Measurements from ENCODE around the gene SMC1B. TPM values are rescaled to one million over a fixed set of nuclear protein-coding genes. Genes with fewer than 3 reads are reported as not detected.
"Not testable (repeated sequence)": the region's sequence is repeated elsewhere in the genome, so short reads cannot be mapped to it uniquely, and the experiment has no call there.

Gene SMC1B
- total and polyA plus RNA-seq, 9 of the 15 experiments (the other 6 are each of a cell fraction or from before 2014, with no cell fraction given) = 0.03 TPM; not detected in 8

GRCh38 chr22:45352757-45353156 is 60.6 kb downstream of the SMC1B start:
- H3K79me2 ChIP-seq (ENCODE audit: control insufficient read depth, insufficient read depth, low read length); H3K4me2 ChIP-seq (ENCODE audit: insufficient read depth, low read length); ATAC-seq; H3K36me3 ChIP-seq (ENCODE audit: control insufficient read depth, insufficient read depth, low read length); H3K9ac ChIP-seq (ENCODE audit: insufficient read depth in 1 of 2, low read depth in 2 of 2, low read length in 2 of 2); BruUV-seq (replicated peaks); H3K4me1 ChIP-seq (replicated peaks in 1 of 2; ENCODE audit: control insufficient read depth in 2 of 2, insufficient read depth in 2 of 2, low read length in 2 of 2); H4K20me1 ChIP-seq (replicated peaks; ENCODE audit: control insufficient read depth, insufficient read depth, low read length); H3K9me3 ChIP-seq (replicated peaks; ENCODE audit: control insufficient read depth, insufficient read depth, low read depth, low read length); intact Hi-C loops (cut with micrococcal nuclease); CTCF ChIA-PET (ENCODE audit: low intra/inter-chr PET ratio); H3K9me1 ChIP-seq (ENCODE audit: control insufficient read depth, insufficient read depth, low read length); H2AFZ ChIP-seq (ENCODE audit: low read depth, low read length); H3K27ac ChIP-seq (ENCODE audit: extremely low read depth, low read depth, low read length); in situ Hi-C loops (cut with MboI); H3K27me3 ChIP-seq (ENCODE audit: control insufficient read depth in 2 of 2, insufficient read depth in 2 of 2, low read length in 2 of 2); H3K4me3 ChIP-seq; FAIRE-seq; POLR2A ChIA-PET: not testable (repeated sequence)
- TF ChIP-seq ARID1B (IDR thresholded peaks at IDR 0.05) = peak; percentile 52
- peak; percentile 26; the same call in 1 of the 2 replicates for TF ChIP-seq CBFA2T2 (conservative IDR thresholded peaks at IDR 0.05)
- peak; percentile 73 for TF ChIP-seq DPF2 (IDR thresholded peaks at IDR 0.05)
- TF ChIP-seq SMARCA4 (IDR thresholded peaks at IDR 0.05) = peak; percentile 33; the same call in 1 of the 2 replicates
- TF ChIP-seq, protein P1, sequence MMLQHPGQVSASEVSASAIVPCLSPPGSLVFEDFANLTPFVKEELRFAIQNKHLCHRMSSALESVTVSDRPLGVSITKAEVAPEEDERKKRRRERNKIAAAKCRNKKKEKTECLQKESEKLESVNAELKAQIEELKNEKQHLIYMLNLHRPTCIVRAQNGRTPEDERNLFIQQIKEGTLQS (IDR thresholded peaks at IDR 0.05) = peak; percentile 64
- TF ChIP-seq, protein P1 (CRISPR knock-in tag; conservative IDR thresholded peaks at IDR 0.05) = not testable (repeated sequence)
- peak; percentile 41; the same call in 1 of the 2 replicates for TF ChIP-seq JUND (IDR thresholded peaks at IDR 0.05; ENCODE audit: borderline replicate concordance, low read depth, low read length)
- peak; percentile 35; the same call in 1 of the 3 replicates for TF ChIP-seq JUND (tag; IDR thresholded peaks at IDR 0.05; ENCODE audit: borderline replicate concordance, low read depth, low read length)
- peak; percentile 58 for TF ChIP-seq CBFA2T3 (IDR thresholded peaks at IDR 0.05)
- peak in 1 of 4 experiments; percentile 6 for DNase-seq (ENCODE audit: extremely low read depth in 1 of 4, low spot score in 3 of 4)
- WGBS (ENCODE audit: insufficient coverage, low coverage, missing lambda C conversion rate) = 19% methylated on average over 5 of the region's 5 CpGs

Measured in K562 (cell line).